HG03139 (cell line): ENCODE measurements around the gene CD2BP2.
"Not testable (repeated sequence)": the region's sequence is repeated elsewhere in the genome, so short reads cannot be mapped to it uniquely, and the experiment has no call there.

Experiments
- ATAC-seq: cut with Tn5 transposase; IDR thresholded peaks from one replicate; pipeline ENCODE4 v1.9.1; 2021; ENCODE audit not compliant: unreplicated experiment

The CD2BP2 gene

GRCh38 chr16:30355144-30355953 is at the start of gene CD2BP2:
Gene CD2BP2 (minus strand): TSS chr16:30355308. CDS start chr16:30354681, 627 bp downstream.
- ATAC-seq: peak; percentile 55

- ATAC-seq: no peak
These were observed 46.8 kb upstream of the CD2BP2 start for GRCh38 chr16:30401768-30402425.

DNA sequence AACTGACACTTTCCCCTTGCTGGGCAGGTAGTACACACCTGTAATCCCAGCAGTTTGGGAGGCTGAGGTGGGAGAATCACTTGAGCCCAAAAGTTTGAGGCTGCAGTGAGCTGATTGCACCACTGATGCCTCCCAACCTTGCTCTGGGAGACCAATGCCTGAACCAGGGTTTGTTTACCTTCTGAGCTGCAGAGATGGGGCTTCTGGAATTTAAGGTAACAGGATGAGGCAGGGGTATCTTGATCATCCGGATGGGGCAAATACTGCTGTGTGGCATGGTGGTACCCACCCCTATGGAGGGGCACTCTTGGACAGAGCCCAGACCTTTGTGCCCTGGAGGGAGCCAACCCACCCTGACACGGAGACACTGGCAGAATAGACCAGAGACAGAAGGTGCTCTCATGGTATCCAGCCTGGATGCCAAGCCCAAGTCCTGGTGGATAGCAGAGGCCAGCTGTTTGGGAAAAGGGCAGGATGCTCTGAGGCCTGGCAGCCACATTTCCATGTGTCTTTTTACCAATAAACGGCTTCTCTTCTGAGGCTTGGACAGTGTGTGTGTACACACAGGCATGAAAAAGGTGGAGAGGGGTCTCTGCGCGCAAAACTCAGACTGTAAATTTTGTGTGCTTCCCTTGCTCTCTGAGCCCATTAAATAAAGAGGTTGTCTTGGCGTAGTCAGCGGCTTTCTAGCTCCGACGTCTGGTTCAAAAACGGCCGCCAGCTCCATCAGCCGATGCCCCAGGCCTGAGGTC is 44.5 kb upstream of the CD2BP2 start:
- ATAC-seq: no peak

GRCh38 chr16:30398661-30399434 is 43.7 kb upstream of the CD2BP2 start:
- no peak for ATAC-seq

DNA sequence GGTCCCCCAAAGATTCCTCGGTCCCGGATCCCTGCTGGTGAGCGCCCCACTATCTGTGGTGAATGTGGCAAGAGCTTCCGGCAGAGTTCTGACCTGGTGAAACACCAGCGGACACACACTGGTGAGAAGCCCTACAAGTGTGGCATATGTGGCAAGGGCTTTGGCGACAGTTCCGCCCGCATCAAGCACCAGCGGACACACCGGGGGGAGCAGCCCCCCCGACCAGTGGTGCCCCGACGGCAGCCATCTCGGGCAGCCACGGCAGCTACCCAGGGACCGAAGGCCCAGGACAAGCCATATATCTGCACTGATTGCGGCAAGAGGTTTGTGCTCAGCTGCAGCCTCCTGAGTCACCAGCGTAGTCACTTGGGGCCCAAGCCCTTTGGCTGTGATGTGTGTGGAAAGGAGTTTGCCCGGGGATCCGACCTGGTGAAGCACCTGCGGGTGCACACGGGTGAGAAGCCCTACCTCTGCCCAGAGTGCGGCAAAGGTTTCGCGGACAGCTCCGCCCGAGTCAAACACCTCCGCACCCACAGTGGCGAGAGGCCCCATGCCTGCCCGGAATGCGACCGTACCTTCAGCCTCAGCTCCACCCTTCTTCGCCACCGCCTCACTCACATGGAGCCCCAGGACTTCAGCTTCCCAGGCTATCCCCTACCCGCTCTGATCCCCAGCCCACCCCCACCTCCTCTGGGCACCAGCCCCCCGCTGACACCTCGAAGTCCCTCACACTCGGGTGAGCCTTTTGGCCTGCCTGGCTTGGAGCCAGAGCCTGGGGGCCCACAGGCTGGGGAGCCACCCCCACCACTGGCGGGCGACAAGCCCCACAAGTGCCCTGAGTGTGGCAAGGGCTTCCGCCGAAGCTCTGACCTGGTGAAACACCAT is 42.9 kb upstream of the CD2BP2 start:
- ATAC-seq: no peak

DNA sequence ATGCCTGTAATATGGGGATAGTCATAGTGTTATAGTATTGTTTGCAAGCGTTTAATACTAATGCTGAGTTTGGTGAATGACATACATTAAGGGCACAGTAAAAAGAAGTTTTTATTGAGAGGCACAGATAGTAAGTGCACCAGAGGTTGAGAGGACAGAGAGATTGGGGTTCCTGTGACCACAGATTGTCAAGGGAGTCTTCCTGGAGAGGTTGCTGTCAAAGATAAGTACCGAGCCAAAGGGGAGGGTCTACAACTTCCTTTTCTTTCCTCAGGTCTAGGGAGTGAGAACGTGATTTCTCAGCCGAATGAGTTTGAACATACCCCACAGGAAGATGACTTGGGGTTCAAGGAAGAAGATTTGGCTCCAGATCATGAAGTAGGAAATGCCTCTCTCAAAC is 41.9 kb upstream of the CD2BP2 start:
- ATAC-seq: no peak

- ATAC-seq: not testable (repeated sequence)
These were observed 41.5 kb upstream of the CD2BP2 start for GRCh38 chr16:30396627-30397026.

DNA sequence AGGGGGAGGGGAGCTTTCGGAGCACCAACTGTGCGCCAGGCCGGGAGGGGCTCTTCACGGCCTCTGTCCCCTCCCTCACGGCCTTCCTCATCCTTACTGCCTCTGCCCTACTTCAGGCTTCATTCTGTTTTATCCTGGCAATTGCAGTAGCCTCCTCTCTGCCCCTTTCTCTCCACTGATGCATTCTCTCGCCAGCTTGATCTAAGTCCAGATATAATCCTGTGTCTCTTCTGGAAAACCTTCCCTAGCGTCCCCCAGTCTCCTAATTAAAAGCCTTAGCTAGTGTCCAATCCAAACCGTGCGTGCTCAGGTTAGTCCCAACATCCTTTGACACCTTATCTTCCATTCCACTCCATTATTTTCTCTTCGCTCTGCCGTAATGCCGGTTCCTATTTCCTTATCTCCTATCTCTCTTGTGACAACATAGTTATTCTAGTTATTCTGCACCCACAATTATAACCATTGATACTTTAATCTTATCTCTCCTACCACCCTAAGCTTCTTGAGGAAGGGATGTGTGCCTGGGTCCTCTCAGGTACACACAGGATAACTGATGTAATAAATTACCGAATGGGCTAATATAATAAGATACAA is 41.0 kb upstream of the CD2BP2 start:
- ATAC-seq: no peak

- peak; percentile 57 for ATAC-seq
These were observed 40.3 kb upstream of the CD2BP2 start, which contains the start of gene ZNF48 for GRCh38 chr16:30395155-30395991. Gene ZNF48 (plus strand): TSS chr16:30395420. CDS start chr16:30395795, 375 bp downstream.

GRCh38 chr16:30394592-30395154 is 39.6 kb upstream of the CD2BP2 start:
- ATAC-seq: no peak

DNA sequence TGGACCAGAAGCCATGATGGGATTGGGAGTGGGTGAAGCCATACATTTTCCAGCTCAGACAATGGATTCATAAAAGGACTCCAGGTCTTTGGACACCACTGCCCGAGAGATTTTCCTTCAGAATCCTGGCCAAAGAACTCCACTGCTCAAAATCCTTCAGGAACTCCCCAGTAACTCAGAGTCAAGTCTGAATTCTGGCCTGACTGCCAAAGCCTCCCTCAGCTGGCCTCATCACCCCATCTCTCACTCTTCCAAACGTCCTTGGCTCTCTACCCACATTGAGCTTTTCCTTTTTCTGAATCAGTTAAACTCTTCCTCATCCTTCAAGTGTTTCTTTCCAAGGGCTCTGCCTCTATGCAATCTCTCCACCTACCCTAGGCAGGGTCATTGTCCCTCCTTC is 28.4 kb upstream of the CD2BP2 start:
- no peak for ATAC-seq

DNA sequence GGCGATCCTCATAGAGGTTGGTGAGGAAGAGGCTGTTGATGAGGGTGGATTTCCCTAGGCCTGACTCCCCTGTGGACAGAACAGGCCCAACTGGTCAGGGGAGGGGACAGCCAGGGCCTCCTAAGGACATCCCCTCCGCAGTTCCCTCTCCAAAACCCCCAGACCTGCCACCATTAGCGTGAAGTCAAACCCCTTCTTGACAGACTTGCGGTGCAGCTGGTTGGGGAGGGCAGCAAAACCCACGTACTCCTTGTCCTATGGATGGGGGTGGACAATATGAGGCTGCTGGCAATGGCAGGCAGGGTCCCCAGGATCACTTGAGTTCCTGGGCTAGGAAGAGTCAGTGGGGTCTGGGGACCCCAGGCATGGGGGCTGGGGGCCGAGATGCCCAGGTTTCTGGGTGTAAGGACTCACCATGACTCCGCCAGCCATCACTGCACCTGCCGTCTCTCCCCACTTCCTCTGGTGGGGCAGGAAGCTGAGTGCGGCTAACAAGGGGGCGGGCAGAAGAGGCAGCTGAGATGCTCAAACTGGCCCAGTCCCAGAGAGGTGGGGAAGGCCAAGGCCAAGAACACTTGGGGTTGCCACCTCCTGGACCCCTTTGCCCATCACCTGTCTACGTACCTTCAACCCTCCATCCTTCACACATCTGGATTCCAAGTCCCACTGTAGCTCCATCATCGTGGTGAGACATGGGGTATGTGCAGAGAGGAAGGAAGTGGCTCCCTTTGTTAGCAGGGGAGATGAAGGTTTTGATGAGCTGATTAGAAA is 27.2 kb upstream of the CD2BP2 start, which contains the start of gene SEPTIN1:
Gene SEPTIN1 (minus strand): TSS at position 451 of the 771 bp plus-strand sequence. CDS start 19 bp downstream, at position 432.
- no peak for ATAC-seq

- ATAC-seq: no peak
These were observed 26.4 kb upstream of the CD2BP2 start for GRCh38 chr16:30381291-30382041.

DNA sequence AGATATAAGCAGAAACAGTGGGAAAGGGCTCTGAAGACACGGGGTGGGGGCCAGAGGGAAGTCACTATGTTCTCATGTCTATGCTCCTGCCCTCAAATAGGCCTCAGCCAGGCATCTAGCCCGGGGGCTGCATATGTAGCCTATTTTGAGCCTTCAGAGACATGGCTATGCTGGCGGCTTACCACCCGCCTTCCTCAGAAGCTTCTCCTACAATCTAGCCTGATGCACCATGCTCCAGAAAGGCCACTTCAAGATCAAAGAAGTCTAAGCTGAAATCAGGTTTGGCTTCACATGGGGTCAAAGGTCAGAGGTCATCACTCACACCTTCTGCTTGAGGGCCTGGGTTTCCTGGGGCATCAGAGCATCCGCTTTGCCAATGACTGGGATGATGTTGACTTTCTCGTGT is 25.7 kb upstream of the CD2BP2 start:
- no peak for ATAC-seq

- no peak for ATAC-seq
These were observed 25.1 kb upstream of the CD2BP2 start for GRCh38 chr16:30380072-30380802.
